Immature natural killer cell (primary cell): ENCODE results near the gene IFT122. TPM values are rescaled to one million over a fixed set of nuclear protein-coding genes. Genes with fewer than 3 reads are reported as not detected.

Experiments
- DNase-seq, 3 donors: peaks; one replicate each; pipeline ENCODE4 v3.0.0; 2022; ENCODE audit warnings: mixed read lengths in 1 of 3
- H3K27ac Mint-ChIP-seq, 6 donors: one replicate each; pipeline ENCODE4 v1.8.0; 2020; ENCODE audit warnings: mixed read lengths in 6 of 6, mild to moderate bottlenecking in 5 of 6, inconsistent platforms in 4 of 6, moderate library complexity in 3 of 6
- H3K27me3 Mint-ChIP-seq, 3 donors: one replicate each; pipeline ENCODE4 v1.8.0; 2020 to 2021; ENCODE audit warnings: low read depth in 3 of 3, mild to moderate bottlenecking in 3 of 3, mixed read lengths in 3 of 3, moderate library complexity in 3 of 3, inconsistent platforms in 1 of 3
- H3K36me3 Mint-ChIP-seq, 3 donors: one replicate each; pipeline ENCODE4 v1.8.0; 2020; ENCODE audit warnings: mixed read lengths in 3 of 3, inconsistent platforms in 2 of 3, mild to moderate bottlenecking in 2 of 3
- H3K4me1 Mint-ChIP-seq, 2 donors: one replicate each; pipeline ENCODE4 v1.8.0; 2020; ENCODE audit warnings: inconsistent platforms in 2 of 2, mild to moderate bottlenecking in 2 of 2, mixed read lengths in 2 of 2, moderate library complexity in 1 of 2
- H3K4me3 Mint-ChIP-seq, 5 donors: one replicate each; pipeline ENCODE4 v1.8.0; 2020; ENCODE audit warnings: mild to moderate bottlenecking in 5 of 5, mixed read lengths in 5 of 5, inconsistent platforms in 3 of 5, moderate library complexity in 3 of 5
- H3K9me3 Mint-ChIP-seq, 6 donors: one replicate each; pipeline ENCODE4 v1.8.0; 2020; ENCODE audit warnings: mild to moderate bottlenecking in 6 of 6, mixed read lengths in 6 of 6, inconsistent platforms in 4 of 6, moderate library complexity in 3 of 6
- polyA plus RNA-seq, 3 donors: library from polyadenylated mRNA; unstranded; fragments of 300-500 nt; fragmentation: Illumina TruSeq; gene quantifications; one replicate each; pipeline ENCODE4 v1.2.3, GENCODE V29; 2021

IFT122 gene
- polyA plus RNA-seq, 3 donors from 2014 or later = 5.7 to 7.0 (median 6.0) TPM

DNA sequence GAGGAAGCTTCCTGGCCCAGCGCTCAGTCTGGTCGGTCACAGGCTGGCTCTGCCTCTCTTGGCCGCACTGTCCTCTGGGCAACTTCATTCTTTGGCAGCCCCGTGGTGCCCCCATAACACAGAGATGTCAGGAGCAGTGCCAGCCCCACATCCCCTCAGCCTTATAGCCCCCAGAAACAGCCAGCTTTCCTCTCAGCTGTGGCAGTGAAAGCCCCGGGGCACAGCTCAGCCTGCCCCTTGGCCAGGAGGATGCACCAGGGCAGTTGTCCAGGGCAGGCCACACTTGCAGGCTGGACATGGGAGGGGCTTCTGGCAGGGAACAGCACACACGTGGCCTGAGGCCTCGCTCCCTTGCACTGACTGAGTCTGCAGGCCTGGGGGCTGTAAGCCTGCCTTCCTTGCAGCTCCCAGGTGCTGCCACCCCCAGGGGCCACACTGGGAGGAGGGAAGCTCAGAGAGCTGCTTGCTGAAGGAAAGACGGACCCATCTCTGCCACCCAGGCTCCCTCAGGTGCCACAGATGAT is 78.1 kb downstream of the IFT122 start:
- H3K36me3 Mint-ChIP-seq = peaks cover 7 to 21% (median 8%) of the 10 kb centered on the region in 3 donors

DNA sequence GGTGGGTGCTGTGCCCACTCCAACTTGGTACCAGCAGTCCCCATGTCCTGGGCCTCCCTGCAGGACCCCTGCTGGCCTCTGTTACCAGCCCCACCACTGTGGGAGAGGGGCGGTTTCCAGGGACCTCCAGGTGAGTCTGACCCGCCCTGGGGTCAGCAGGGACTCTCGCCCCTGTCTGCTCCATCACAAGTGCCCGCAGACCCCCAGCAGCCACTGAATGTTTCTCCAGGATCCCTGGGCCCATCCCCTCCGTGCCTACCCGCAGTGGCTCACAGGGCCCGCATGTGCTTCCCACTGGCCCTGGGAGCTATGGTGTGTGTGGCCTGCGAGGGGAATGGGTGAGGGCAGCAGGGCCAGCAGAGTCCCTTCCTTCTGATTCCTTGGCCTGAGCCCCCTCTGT is 78.6 kb downstream of the IFT122 start:
- no peak for DNase-seq
- no peak overlapping the region for H3K4me3 Mint-ChIP-seq
- H3K27ac Mint-ChIP-seq = no peak overlapping the region
- H3K9me3 Mint-ChIP-seq = no peaks in the 10 kb centered on the region
- no peaks in the 10 kb centered on the region for H3K4me1 Mint-ChIP-seq
- H3K27me3 Mint-ChIP-seq = peaks cover 0 to 3% (median 0%) of the 10 kb centered on the region in 3 donors
- peaks cover 4 to 21% (median 7%) of the 10 kb centered on the region in 3 donors for H3K36me3 Mint-ChIP-seq

More for the DNA sequence above, 78.1 kb downstream of the IFT122 start:
- no peak overlapping the region for H3K4me3 Mint-ChIP-seq
- H3K27me3 Mint-ChIP-seq = peaks cover 0 to 3% (median 0%) of the 10 kb centered on the region in 3 donors
- no peak for DNase-seq
- no peaks in the 10 kb centered on the region for H3K9me3 Mint-ChIP-seq
- H3K27ac Mint-ChIP-seq = peak overlapping the region in 1 of 6 donors; percentile 36
- no peaks in the 10 kb centered on the region for H3K4me1 Mint-ChIP-seq

GRCh38 chr3:129519449-129519848 is 79.4 kb downstream of the IFT122 start:
- peaks cover 4 to 21% (median 7%) of the 10 kb centered on the region in 3 donors for H3K36me3 Mint-ChIP-seq
- H3K27ac Mint-ChIP-seq = no peak overlapping the region
- no peaks in the 10 kb centered on the region for H3K9me3 Mint-ChIP-seq
- peaks cover 0 to 3% (median 0%) of the 10 kb centered on the region in 3 donors for H3K27me3 Mint-ChIP-seq
- no peak overlapping the region for H3K4me3 Mint-ChIP-seq
- no peak for DNase-seq
- no peaks in the 10 kb centered on the region for H3K4me1 Mint-ChIP-seq

DNA sequence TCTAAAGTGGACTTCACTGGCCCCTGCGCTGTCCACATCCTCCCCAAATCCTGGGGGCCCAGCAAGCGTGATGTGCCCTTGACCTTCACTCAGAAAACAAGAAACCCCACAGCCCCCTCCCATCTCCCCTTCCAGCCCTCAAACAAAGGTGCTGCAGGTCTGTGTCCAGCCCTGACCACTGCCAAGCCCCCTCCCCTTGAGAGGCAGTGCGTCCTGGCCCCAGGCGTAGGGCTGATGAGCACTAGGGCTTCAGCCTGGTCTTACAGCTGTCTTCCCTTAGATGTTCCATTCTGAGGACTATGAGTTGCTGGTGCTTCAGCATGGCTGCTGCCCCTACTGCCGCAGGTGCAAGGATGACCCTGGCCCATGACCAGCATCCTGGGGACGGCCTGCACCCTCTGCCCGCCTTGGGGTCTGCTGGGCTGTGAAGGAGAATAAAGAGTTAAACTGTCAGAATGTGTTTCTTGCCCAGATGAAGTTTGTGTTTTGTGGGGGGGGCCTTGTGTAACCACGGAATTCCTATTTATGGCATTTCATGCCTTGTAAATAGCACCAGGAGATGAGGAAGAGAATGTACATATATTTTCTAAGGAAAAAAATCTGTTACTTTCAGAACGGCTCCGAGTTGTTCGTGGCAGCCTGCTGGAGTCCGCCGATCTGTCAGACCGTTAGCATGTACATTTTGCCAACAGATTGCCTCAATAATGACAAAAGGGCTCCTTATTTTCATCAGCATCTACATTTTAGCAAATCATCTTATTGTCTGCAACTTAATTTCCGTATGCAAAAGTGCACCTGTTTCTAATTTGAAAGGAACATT is 80.1 kb downstream of the IFT122 start:
- H3K4me3 Mint-ChIP-seq = no peak overlapping the region
- no peak for DNase-seq
- no peaks in the 10 kb centered on the region for H3K9me3 Mint-ChIP-seq
- no peaks in the 10 kb centered on the region for H3K4me1 Mint-ChIP-seq
- peak overlapping the region in 1 of 6 donors; percentile 74 for H3K27ac Mint-ChIP-seq
- peaks cover 4 to 21% (median 7%) of the 10 kb centered on the region in 3 donors for H3K36me3 Mint-ChIP-seq
- H3K27me3 Mint-ChIP-seq = peaks cover 0 to 3% (median 0%) of the 10 kb centered on the region in 3 donors

DNA sequence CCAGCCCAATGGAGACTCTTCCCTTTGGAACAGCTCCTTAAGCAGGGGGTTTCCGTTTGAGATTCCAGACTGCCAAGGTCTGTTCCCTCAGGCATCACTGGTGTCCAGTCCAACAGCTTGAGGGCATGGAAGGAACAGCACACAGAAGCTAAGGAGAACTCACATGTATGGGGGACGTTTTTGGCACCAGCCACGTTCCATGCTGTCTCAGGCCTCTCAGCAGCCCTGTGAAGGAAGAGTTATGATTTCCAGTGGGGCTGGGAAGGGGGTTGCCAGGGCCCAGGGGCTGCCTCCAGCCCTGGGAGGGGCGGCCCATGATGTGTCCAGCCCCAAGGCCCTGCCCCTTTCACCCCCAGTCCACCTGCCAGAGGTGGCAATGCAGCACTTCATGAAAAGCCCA is 80.9 kb downstream of the IFT122 start:
- H3K4me1 Mint-ChIP-seq = no peaks in the 10 kb centered on the region
- no peak for DNase-seq
- peaks cover 0 to 3% (median 0%) of the 10 kb centered on the region in 3 donors for H3K27me3 Mint-ChIP-seq
- no peaks in the 10 kb centered on the region for H3K9me3 Mint-ChIP-seq
- peaks cover 4 to 19% (median 6%) of the 10 kb centered on the region in 3 donors for H3K36me3 Mint-ChIP-seq
- H3K4me3 Mint-ChIP-seq = no peak overlapping the region
- H3K27ac Mint-ChIP-seq = no peak overlapping the region

DNA sequence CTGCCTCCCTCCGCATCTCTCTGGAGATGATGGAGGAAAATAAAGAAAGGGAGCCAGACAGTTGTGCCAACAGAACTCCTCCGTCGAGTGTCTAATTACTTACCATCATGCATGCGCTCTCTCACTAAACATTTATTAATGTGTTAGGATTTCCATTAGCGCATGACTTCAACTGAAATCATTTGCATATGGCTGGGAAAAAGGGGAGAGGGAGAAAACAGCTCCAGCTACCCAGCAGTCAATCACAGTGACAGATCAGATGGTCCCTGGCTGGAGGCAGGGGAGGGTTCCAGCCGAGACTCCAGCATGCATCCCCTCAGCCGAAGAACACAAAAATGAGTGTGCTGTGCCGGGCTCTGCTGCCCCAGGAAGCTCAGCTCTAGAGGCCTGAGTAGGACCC is 81.6 kb downstream of the IFT122 start:
- H3K4me1 Mint-ChIP-seq = no peaks in the 10 kb centered on the region
- no peak overlapping the region for H3K4me3 Mint-ChIP-seq
- peaks cover 4 to 13% (median 4%) of the 10 kb centered on the region in 3 donors for H3K36me3 Mint-ChIP-seq
- peaks cover 0 to 3% (median 0%) of the 10 kb centered on the region in 3 donors for H3K27me3 Mint-ChIP-seq
- no peaks in the 10 kb centered on the region for H3K9me3 Mint-ChIP-seq
- no peak overlapping the region for H3K27ac Mint-ChIP-seq
- no peak for DNase-seq

DNA sequence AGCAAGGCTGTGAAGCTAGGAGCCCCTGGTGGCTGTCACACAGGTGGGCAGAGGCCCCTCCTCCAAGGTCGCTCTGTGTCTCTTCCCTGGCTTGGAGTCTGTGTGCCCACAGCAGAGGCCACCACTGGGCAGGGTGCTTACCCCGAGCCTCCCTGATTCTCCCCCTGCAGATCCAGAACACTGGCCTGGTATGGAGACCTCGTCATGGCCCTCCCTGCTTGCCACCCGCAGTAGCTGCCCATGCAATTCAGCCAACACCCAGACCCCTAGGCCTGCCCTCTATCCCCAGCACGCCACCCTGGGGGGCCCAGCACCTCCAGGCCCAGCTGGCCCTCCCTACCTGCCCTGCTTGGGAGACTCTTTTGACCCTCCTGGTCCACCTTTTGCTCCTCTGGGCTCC is 82.9 kb downstream of the IFT122 start:
- H3K4me1 Mint-ChIP-seq = peaks cover 0 to 1% of the 10 kb centered on the region in 2 donors
- H3K9me3 Mint-ChIP-seq = no peaks in the 10 kb centered on the region
- DNase-seq = no peak
- peaks cover 0 to 3% (median 0%) of the 10 kb centered on the region in 3 donors for H3K27me3 Mint-ChIP-seq
- H3K4me3 Mint-ChIP-seq = no peak overlapping the region
- H3K36me3 Mint-ChIP-seq = peaks cover 0 to 4% (median 4%) of the 10 kb centered on the region in 3 donors
- H3K27ac Mint-ChIP-seq = peak overlapping the region in 1 of 6 donors; percentile 19

DNA sequence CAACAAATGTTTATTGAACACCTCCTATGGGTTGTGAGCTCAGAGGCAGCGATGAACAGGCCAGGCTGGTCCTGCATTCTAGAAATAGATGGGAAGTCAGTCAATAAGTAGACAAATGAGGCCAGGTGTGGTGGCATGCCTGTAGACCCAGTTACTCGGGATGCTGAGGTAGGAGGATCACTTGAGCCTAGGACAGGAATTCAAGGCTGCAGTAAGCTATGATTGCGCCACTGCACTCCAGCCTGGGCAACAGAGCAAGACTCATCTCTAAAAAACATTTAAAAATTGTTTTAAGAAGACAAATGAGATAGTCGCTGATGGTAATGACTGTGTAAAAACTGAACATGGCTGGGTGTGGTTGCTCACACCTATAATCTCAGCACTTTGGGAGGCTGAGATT is 84.1 kb downstream of the IFT122 start:
- H3K9me3 Mint-ChIP-seq = no peaks in the 10 kb centered on the region
- DNase-seq = no peak
- H3K4me1 Mint-ChIP-seq = peaks cover 0 to 1% of the 10 kb centered on the region in 2 donors
- peaks cover 0 to 3% (median 0%) of the 10 kb centered on the region in 3 donors for H3K27me3 Mint-ChIP-seq
- H3K36me3 Mint-ChIP-seq = peaks cover 0 to 4% (median 4%) of the 10 kb centered on the region in 3 donors
- peak overlapping the region in 1 of 6 donors; percentile 30 for H3K27ac Mint-ChIP-seq
- H3K4me3 Mint-ChIP-seq = no peak overlapping the region

DNA sequence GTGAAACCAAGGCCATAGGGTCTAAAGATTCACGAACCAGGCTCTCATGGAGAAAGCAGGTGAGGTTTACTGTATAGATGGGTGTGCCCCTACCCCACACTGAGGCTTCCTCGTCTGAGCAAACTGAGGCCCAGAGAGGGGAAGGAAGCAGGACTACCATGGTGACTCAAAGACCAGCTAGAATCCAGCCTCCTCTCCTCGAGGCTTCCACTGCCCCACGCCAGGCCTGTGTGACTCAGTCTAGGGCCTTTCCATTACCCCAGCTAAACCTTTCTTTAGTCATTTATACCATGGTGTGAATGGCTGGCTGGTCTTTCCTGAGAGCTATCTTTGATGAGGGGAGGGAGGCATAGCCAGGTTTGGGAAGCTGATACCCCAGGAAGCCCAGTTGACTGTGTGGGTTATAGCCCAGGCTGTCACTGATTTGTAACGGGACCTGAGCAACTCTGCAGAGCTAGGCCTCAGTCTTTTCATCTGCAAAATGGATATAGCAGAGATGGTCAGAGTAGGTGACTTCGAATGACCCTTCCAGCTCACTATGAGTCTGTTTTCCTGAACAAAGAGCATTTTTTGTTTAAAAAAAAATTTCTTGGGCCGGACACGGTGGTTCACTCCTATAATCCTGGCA is 85.4 kb downstream of the IFT122 start:
- H3K27ac Mint-ChIP-seq = peak overlapping the region in 1 of 6 donors; percentile 10
- no peak for DNase-seq
- no peaks in the 10 kb centered on the region for H3K9me3 Mint-ChIP-seq
- H3K4me1 Mint-ChIP-seq = peaks cover 0 to 1% of the 10 kb centered on the region in 2 donors
- H3K4me3 Mint-ChIP-seq = no peak overlapping the region
- no peaks in the 10 kb centered on the region for H3K36me3 Mint-ChIP-seq
- H3K27me3 Mint-ChIP-seq = peaks cover 0 to 3% (median 2%) of the 10 kb centered on the region in 3 donors

DNA sequence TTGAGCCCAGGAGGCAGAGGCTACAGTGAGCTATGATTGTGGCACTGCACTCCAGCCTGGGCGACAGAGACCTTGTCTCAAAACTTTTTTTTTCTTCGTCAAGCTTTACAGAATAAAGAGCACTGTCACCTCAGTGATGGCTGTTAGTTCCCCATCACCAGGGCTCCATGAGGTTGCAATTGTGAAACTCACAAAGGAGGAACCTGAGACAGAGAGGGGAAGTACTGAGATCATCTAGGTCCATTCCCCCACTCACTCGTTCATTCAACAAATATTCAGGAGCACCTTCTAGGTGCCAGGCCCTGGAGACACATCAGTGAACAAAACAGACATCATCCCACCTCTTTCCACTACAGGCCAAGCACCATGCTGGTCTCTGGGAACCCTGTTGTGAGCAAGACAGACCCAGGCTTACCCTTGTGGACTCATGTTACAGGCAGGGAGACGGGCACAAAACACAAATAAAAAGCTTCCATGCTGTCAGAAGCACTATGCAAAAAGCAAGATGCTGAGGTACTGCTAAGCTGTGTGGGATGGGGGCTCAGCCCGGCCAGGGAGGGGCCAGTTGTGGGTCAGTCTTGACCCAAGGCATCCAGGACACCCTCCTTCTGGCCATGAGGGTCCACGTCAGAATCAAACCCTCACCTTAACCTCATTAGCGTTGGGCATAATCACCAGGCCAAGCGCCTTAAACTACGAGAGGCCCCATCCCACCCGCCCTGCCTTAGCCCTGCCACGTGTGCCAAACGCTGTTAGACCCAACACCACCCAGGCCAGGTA is 86.3 kb downstream of the IFT122 start:
- no peaks in the 10 kb centered on the region for H3K9me3 Mint-ChIP-seq
- H3K4me1 Mint-ChIP-seq = peaks cover 0 to 1% of the 10 kb centered on the region in 2 donors
- DNase-seq = no peak
- H3K36me3 Mint-ChIP-seq = no peaks in the 10 kb centered on the region
- H3K27me3 Mint-ChIP-seq = peaks cover 0 to 5% (median 3%) of the 10 kb centered on the region in 3 donors
- no peak overlapping the region for H3K4me3 Mint-ChIP-seq
- peak overlapping the region in 2 of 6 donors; percentile 26 to 39 for H3K27ac Mint-ChIP-seq

GRCh38 chr3:129527262-129527661 is 87.2 kb downstream of the IFT122 start:
- no peaks in the 10 kb centered on the region for H3K36me3 Mint-ChIP-seq
- no peaks in the 10 kb centered on the region for H3K9me3 Mint-ChIP-seq
- peaks cover 2 to 5% (median 2%) of the 10 kb centered on the region in 3 donors for H3K27me3 Mint-ChIP-seq
- H3K4me1 Mint-ChIP-seq = peaks cover 0 to 1% of the 10 kb centered on the region in 2 donors
- H3K4me3 Mint-ChIP-seq = no peak overlapping the region
- no peak for DNase-seq
- no peak overlapping the region for H3K27ac Mint-ChIP-seq

DNA sequence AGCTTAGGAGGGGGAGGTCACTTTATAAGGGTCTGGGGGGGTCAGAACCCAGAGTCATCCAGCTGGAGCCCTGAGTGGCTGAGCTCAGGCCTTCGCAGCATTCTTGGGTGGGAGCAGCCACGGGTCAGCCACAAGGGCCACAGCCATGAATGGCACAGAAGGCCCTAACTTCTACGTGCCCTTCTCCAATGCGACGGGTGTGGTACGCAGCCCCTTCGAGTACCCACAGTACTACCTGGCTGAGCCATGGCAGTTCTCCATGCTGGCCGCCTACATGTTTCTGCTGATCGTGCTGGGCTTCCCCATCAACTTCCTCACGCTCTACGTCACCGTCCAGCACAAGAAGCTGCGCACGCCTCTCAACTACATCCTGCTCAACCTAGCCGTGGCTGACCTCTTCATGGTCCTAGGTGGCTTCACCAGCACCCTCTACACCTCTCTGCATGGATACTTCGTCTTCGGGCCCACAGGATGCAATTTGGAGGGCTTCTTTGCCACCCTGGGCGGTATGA is 88.6 kb downstream of the IFT122 start, which contains the start of gene RHO:
RHO (plus strand) TSS at position 51 of the 512 bp plus-strand sequence; CDS start at position 146, 95 bp downstream.
- H3K4me1 Mint-ChIP-seq = peaks cover 0 to 1% of the 10 kb centered on the region in 2 donors
- peak within 1 kb of the TSS in 2 of 6 donors; percentile 35 to 49 for H3K27ac Mint-ChIP-seq
- DNase-seq = no peak
- H3K9me3 Mint-ChIP-seq = no peaks in the 10 kb centered on the region
- H3K27me3 Mint-ChIP-seq = peaks cover 2 to 5% (median 4%) of the 10 kb centered on the region in 3 donors
- H3K4me3 Mint-ChIP-seq = no peak within 1 kb of the TSS
- H3K36me3 Mint-ChIP-seq = no peaks in the 10 kb centered on the region
